GM23338 (cell line): ENCODE measurements around the gene MEF2D. TPM values are rescaled to one million over a fixed set of nuclear protein-coding genes. Genes with fewer than 3 reads are reported as not detected.
A peak's percentile ranks its signal among the peaks of the same experiment; 100 is the strongest.

Experiments
- ATAC-seq: fragments of 200-7000 bp; cut with Tn5 transposase; 3 replicates; pipeline ENCODE4 v1.9.1; 2020
- DNase-seq: peaks from one replicate; pipeline ENCODE4 v3.0.0-alpha.2; 2015; ENCODE audit warnings: low spot score
- H2AFZ ChIP-seq: fragments of 200-600 bp; sonication (generic); 2 replicates; pipeline ENCODE4 v1.8.0; 2016; ENCODE audit warnings: antibody characterized with exemption, mild to moderate bottlenecking, moderate library complexity
- H3F3A ChIP-seq: fragments of 200-600 bp; sonication (generic); replicated peaks from 2 replicates; pipeline ENCODE4 v1.8.0; 2017; ENCODE audit warnings: antibody characterized with exemption, mixed run types, low read depth
- H3K27ac ChIP-seq: fragments of 200-600 bp; sonication (generic); 2 replicates; pipeline ENCODE4 v1.6.1; 2016; ENCODE audit warnings: low read depth
- H3K27me3 ChIP-seq: fragments of 200-600 bp; sonication (generic); 2 replicates; pipeline ENCODE4 v1.8.0; 2016; ENCODE audit warnings: mild to moderate bottlenecking, mixed run types, moderate library complexity; ENCODE audit not compliant: insufficient read depth
- H3K36me3 ChIP-seq: fragments of 200-600 bp; sonication (generic); 2 replicates; pipeline ENCODE4 v1.8.0; 2016; ENCODE audit warnings: mild to moderate bottlenecking; ENCODE audit not compliant: insufficient read depth
- H3K4me1 ChIP-seq: fragments of 200-600 bp; sonication (generic); 2 replicates; pipeline ENCODE4 v1.8.0; 2016; ENCODE audit warnings: mild to moderate bottlenecking, moderate library complexity; ENCODE audit not compliant: insufficient read depth
- H3K4me2 ChIP-seq: fragments of 200-600 bp; sonication (generic); 2 replicates; pipeline ENCODE4 v1.7.1; 2017; ENCODE audit warnings: mixed run types
- H3K4me3 ChIP-seq: fragments of 200-600 bp; sonication (generic); 2 replicates; pipeline ENCODE4 v1.6.1; 2016; ENCODE audit warnings: mixed run types
- H3K79me2 ChIP-seq: fragments of 200-600 bp; sonication (generic); replicated peaks from 2 replicates; pipeline ENCODE4 v1.8.0; 2017; ENCODE audit warnings: mild to moderate bottlenecking; ENCODE audit not compliant: insufficient read depth
- H3K9me2 ChIP-seq: fragments of 200-600 bp; sonication (generic); 2 replicates; pipeline ENCODE4 v1.8.0; 2017; ENCODE audit not compliant: insufficient read depth
- H4K20me1 ChIP-seq: fragments of 200-600 bp; sonication (generic); replicated peaks from 2 replicates; pipeline ENCODE4 v1.8.0; 2017; ENCODE audit warnings: mild to moderate bottlenecking; ENCODE audit not compliant: insufficient read depth
- H3K27ac Mint-ChIP-seq: 2 replicates; pipeline ENCODE4 v1.8.0; 2020; ENCODE audit warnings: inconsistent platforms, mild to moderate bottlenecking, moderate library complexity, mixed read lengths
- H3K27me3 Mint-ChIP-seq: 3 replicates; pipeline ENCODE4 v1.8.0; 2022; ENCODE audit warnings: low read depth, mild to moderate bottlenecking, moderate library complexity, mixed read lengths, inconsistent platforms; ENCODE audit not compliant: insufficient read depth, poor library complexity
- H3K36me3 Mint-ChIP-seq: 3 replicates; pipeline ENCODE4 v1.8.0; 2021; ENCODE audit warnings: low read depth, mild to moderate bottlenecking, inconsistent platforms, moderate library complexity, mixed read lengths
- H3K4me1 Mint-ChIP-seq: 3 replicates; pipeline ENCODE4 v1.8.0; 2020; ENCODE audit warnings: mild to moderate bottlenecking, inconsistent platforms, mixed read lengths
- H3K4me3 Mint-ChIP-seq: 3 replicates; pipeline ENCODE4 v1.8.0; 2021; ENCODE audit warnings: moderate library complexity, mild to moderate bottlenecking, inconsistent platforms, mixed read lengths
- H3K9me3 Mint-ChIP-seq: 3 replicates; pipeline ENCODE4 v1.8.0; 2020; ENCODE audit warnings: moderate library complexity, mild to moderate bottlenecking, inconsistent platforms, mixed read lengths
- CTCF ChIP-seq, 2 experiments: fragments of 200-600 bp in 1 of 2; sonication (generic) in 1 of 2; conservative IDR thresholded peaks; 2 replicates each; pipeline versions ENCODE4 v1.5.1 to v1.6.1; 2016 to 2017; ENCODE audit warnings: antibody characterized with exemption in 2 of 2, low read depth in 2 of 2, mild to moderate bottlenecking in 2 of 2, moderate library complexity in 1 of 2
- ETS1 ChIP-seq: IDR thresholded peaks from 2 replicates; pipeline ENCODE4 v1.6.1; 2016; ENCODE audit warnings: antibody characterized with exemption
- EZH2 ChIP-seq: fragments of 200-600 bp; sonication (generic); IDR thresholded peaks from one replicate; pipeline ENCODE4 v1.8.0; 2017; ENCODE audit warnings: antibody characterized with exemption, mild to moderate bottlenecking, low read depth; ENCODE audit not compliant: unreplicated experiment
- EZH2phosphoT487 ChIP-seq: fragments of 200-600 bp; sonication (generic); IDR thresholded peaks from one replicate; pipeline ENCODE4 v1.8.1; 2018; ENCODE audit warnings: antibody characterized with exemption; ENCODE audit not compliant: unreplicated experiment
- JUNB ChIP-seq: IDR thresholded peaks from one replicate; pipeline ENCODE4 v1.6.1; 2016; ENCODE audit warnings: antibody characterized with exemption; ENCODE audit not compliant: unreplicated experiment
- POLR2AphosphoS5 ChIP-seq: IDR thresholded peaks from 2 replicates; pipeline ENCODE4 v1.6.1; 2016; ENCODE audit warnings: antibody characterized with exemption, low read depth
- REST ChIP-seq: IDR thresholded peaks from one replicate; pipeline ENCODE4 v1.6.1; 2018; ENCODE audit warnings: antibody characterized with exemption; ENCODE audit not compliant: unreplicated experiment
- ZNF114 ChIP-seq: fragments of 250-450 bp; sonication (Bioruptor Pico); IDR thresholded peaks from 2 replicates; pipeline ENCODE4 v1.5.0; 2020; ENCODE audit warnings: mild to moderate bottlenecking, moderate library complexity
- ZNF331 ChIP-seq: fragments of 250-450 bp; sonication (Bioruptor Pico); IDR thresholded peaks from 2 replicates; pipeline ENCODE4 v1.5.0; 2020; ENCODE audit warnings: low read depth, mild to moderate bottlenecking, moderate library complexity
- polyA plus RNA-seq: library from polyadenylated mRNA; unstranded; fragments of >200 nt; fragmentation: Nextera tagmentation; extraction: Ambion mirVana; gene quantifications from 2 replicates; pipeline ENCODE4 v1.2.1, GENCODE V29; 2016
- total RNA-seq: library from RNA; depleted of rRNA; stranded (reverse); fragments of >200 nt; shearing (Covaris generic); gene quantifications from 2 replicates; pipeline ENCODE4 v1.2.3, GENCODE V29; 2014

Gene MEF2D
- total and polyA plus RNA-seq, 2 experiments from 2014 or later: 10.6 to 15.5 TPM

GRCh38 chr1:156511644-156512043 is 11.1 kb upstream of the MEF2D start (continued):
- no peak for TF ChIP-seq REST
- TF ChIP-seq ZNF331 (CRISPR knock-in tag): no peak
- no peak for TF ChIP-seq CTCF (conservative IDR thresholded peaks at IDR 0.05; ENCODE audit: low read depth in 2 of 2)
- TF ChIP-seq ZNF114: no peak
- no peak for TF ChIP-seq JUNB
- no peak for TF ChIP-seq ETS1
- TF ChIP-seq POLR2AphosphoS5: no peak

GRCh38 chr1:156510709-156511108 is 10.1 kb upstream of the MEF2D start:
- no peak overlapping the region for H3K27ac ChIP-seq
- no peaks in the 10 kb centered on the region for H4K20me1 ChIP-seq
- no peak for TF ChIP-seq ZNF331 (CRISPR knock-in tag)
- no peak for TF ChIP-seq EZH2phosphoT487
- no peak for TF ChIP-seq ZNF114
- TF ChIP-seq EZH2: no peak
- no peak overlapping the region for H3K4me3 ChIP-seq
- Mint-ChIP-seq H3K36me3 (no peaks in the 10 kb centered on the region), H3K4me3 (no peak overlapping the region), H3K9me3 (peaks cover under 1% of the 10 kb centered on the region; the same call in 1 of the 3 replicates), H3K27ac (no peak overlapping the region), H3K4me1 (peaks cover 22% of the 10 kb centered on the region; the same call in 2 of the 3 replicates), H3K27me3 (peaks cover 13% of the 10 kb centered on the region)
- H3F3A ChIP-seq: no peaks in the 10 kb centered on the region
- H3K36me3 ChIP-seq: no peaks in the 10 kb centered on the region
- H3K9me2 ChIP-seq: no peaks in the 10 kb centered on the region
- no peaks in the 10 kb centered on the region for H3K79me2 ChIP-seq
- DNase-seq (no peak), ATAC-seq (no peak)
- H3K4me1 ChIP-seq: no peaks in the 10 kb centered on the region
- no peaks in the 10 kb centered on the region for H3K27me3 ChIP-seq
- no peak overlapping the region for H3K4me2 ChIP-seq
- 0 out of 2 replicates have a peak overlapping the region, but pooled peaks have one; percentile 83 for H2AFZ ChIP-seq
